ENCODE results near the gene CSTPP1.
A peak's percentile ranks its signal among the peaks of the same experiment; 100 is the strongest.

CSTPP1 gene

DNA sequence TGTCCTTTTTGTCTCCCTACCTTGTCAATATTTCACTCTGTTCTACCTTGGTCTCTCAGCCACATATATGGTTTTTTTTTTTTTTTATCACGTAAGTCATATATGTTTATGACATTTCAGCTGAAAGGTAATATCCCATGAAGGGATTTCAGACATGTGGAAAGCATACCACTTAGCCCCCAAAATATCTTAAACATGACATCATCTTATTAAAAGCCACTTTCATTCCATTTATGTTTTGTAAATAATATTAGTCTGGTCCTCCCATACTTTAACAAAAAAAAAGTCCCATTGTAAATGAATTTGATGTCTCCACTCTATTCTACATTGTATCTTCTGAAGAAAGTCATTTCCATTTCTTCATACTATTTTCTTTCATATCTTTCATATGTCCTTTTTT is 85.4 kb downstream of the CSTPP1 start:
- CTCF ChIA-PET: interaction anchor here (0.8 kb wide), 1 partner anchor 25 kb away, joined by 4 read pairs; no protein-coding TSS in a partner anchor
- H3K36me3 ChIP-seq (ENCODE audit: control insufficient read depth in 4 of 4, insufficient read depth in 4 of 4, low read length in 3 of 4): no peaks in the 10 kb centered on the region
- H3K4me3 ChIP-seq (ENCODE audit: control insufficient read depth in 1 of 7, extremely low read depth in 1 of 7, insufficient read depth in 4 of 7, low read depth in 2 of 7, low read length in 6 of 7): no peak overlapping the region
- WGBS (ENCODE audit: insufficient coverage): no CpG with 5 or more reads among the region's 1 CpG
- no peaks in the 10 kb centered on the region for H3K4me1 ChIP-seq (ENCODE audit: control extremely low read depth in 1 of 4, control insufficient read depth in 4 of 4, insufficient read depth in 4 of 4, low read length in 3 of 4)
- no peak for DNase-seq
- H3K9me3 ChIP-seq (ENCODE audit: control extremely low read depth in 1 of 5, control insufficient read depth in 4 of 5, insufficient read depth in 2 of 5, low read depth in 1 of 5, low read length in 4 of 5): no peaks in the 10 kb centered on the region
- POLR2A ChIA-PET: no interaction called here
- H3K27me3 ChIP-seq (replicated peaks in 2 of 5; ENCODE audit: control insufficient read depth in 4 of 5, insufficient read depth in 5 of 5, low read length in 4 of 5): no peaks in the 10 kb centered on the region
- no peak overlapping the region for H3K27ac ChIP-seq (ENCODE audit: insufficient read depth in 1 of 2, low read depth in 1 of 2, low read length in 2 of 2, poor library complexity in 1 of 2, severe bottlenecking in 2 of 2)

DNA sequence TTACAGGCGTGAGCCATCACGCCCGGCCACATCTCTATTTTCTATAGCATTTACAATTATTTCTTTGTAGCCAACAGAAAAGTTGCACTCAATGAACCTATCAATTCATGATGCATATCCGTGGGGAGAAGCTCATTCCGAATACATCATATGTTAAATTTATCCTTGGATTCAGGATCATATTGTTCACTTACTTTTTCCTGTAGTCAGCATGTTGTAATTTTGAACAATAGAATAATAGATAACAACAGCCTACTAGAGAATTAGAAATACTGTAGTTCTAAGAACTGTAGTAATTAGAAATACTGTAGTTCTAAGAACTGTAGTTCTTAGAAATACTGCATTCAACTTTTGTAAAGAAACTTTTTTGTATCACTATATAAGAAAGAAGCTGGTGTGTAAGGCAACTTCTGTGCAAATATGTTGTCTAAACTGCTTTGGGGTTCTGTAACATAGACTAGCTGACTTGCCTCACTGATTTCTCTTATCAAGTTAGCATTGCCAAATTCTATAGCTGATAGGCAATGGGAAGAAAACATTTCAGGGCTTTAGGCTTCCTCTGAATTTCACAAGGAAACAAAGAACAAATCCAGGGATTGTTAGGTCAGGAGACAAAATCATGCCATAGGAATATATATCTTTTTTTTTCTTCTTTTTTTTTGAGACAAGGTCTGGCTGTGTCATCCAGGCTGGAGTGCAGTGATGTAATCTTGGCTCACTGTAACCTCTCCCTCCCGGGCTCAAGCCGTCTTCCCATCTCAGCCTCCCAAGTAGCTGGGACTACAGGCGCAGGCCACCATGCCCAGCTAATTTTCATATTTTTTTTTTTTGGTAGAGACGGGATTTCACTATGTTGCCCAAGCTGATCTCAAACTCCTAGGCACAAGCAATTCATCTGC is 91.9 kb downstream of the CSTPP1 start:
- 98% methylated on average over 6 of the region's 9 CpGs for WGBS (ENCODE audit: insufficient coverage)
- DNase-seq: no peak
- Histone ChIP-seq H3K9me3 (ENCODE audit: control extremely low read depth in 1 of 5, control insufficient read depth in 4 of 5, insufficient read depth in 2 of 5, low read depth in 1 of 5, low read length in 4 of 5) (no peaks in the 10 kb centered on the region), H3K4me3 (ENCODE audit: control insufficient read depth in 1 of 7, extremely low read depth in 1 of 7, insufficient read depth in 4 of 7, low read depth in 2 of 7, low read length in 6 of 7) (no peak overlapping the region), H3K27me3 (replicated peaks in 2 of 5; ENCODE audit: control insufficient read depth in 4 of 5, insufficient read depth in 5 of 5, low read length in 4 of 5) (no peaks in the 10 kb centered on the region), H3K36me3 (ENCODE audit: control insufficient read depth in 4 of 4, insufficient read depth in 4 of 4, low read length in 3 of 4) (no peaks in the 10 kb centered on the region), H3K4me1 (ENCODE audit: control extremely low read depth in 1 of 4, control insufficient read depth in 4 of 4, insufficient read depth in 4 of 4, low read length in 3 of 4) (peaks cover 0 to 2% (median 0%) of the 10 kb centered on the region in 4 experiments), H3K27ac (ENCODE audit: insufficient read depth in 1 of 2, low read depth in 1 of 2, low read length in 2 of 2, poor library complexity in 1 of 2, severe bottlenecking in 2 of 2) (no peak overlapping the region)
- POLR2A ChIA-PET: no interaction called here
- CTCF ChIA-PET: interaction anchor here (1.1 kb wide), 2 partner anchors 22 to 58 kb away, joined by 3 to 4 read pairs; no protein-coding TSS in a partner anchor

DNA sequence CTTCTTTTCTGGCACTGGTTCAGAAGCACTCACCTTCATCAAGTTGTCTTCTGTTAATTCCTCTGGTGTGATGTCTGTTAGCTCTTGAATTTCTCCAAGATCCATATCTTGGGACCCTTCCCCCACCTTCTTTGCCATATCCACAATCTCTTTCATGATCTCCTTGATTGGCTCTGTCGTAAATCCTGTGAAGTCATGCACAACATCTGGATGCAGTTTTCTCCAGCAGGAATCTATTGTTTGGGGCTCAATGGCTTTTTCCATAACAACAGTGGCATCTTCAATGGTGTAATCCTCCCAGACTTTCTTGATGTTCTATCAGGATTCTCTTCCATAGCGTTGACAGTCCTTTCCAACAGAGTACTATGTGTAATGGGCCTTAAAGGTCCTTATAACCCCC is 96.9 kb downstream of the CSTPP1 start:
- H3K4me1 ChIP-seq (ENCODE audit: control extremely low read depth in 1 of 4, control insufficient read depth in 4 of 4, insufficient read depth in 4 of 4, low read length in 3 of 4): peaks cover 0 to under 1% (median 0%) of the 10 kb centered on the region in 4 experiments
- H3K4me3 ChIP-seq (ENCODE audit: control insufficient read depth in 1 of 7, extremely low read depth in 1 of 7, insufficient read depth in 4 of 7, low read depth in 2 of 7, low read length in 6 of 7): no peak overlapping the region
- DNase-seq: no peak
- H3K36me3 ChIP-seq (ENCODE audit: control insufficient read depth in 4 of 4, insufficient read depth in 4 of 4, low read length in 3 of 4): peaks cover 0 to 2% (median 0%) of the 10 kb centered on the region in 4 experiments
- H3K9me3 ChIP-seq (ENCODE audit: control extremely low read depth in 1 of 5, control insufficient read depth in 4 of 5, insufficient read depth in 2 of 5, low read depth in 1 of 5, low read length in 4 of 5): peaks cover 0 to 3% (median 0%) of the 10 kb centered on the region in 5 experiments
- 100% methylated on average over 2 of the region's 2 CpGs for WGBS (ENCODE audit: insufficient coverage)
- H3K27me3 ChIP-seq (replicated peaks in 2 of 5; ENCODE audit: control insufficient read depth in 4 of 5, insufficient read depth in 5 of 5, low read length in 4 of 5): no peaks in the 10 kb centered on the region
- no peak overlapping the region for H3K27ac ChIP-seq (ENCODE audit: insufficient read depth in 1 of 2, low read depth in 1 of 2, low read length in 2 of 2, poor library complexity in 1 of 2, severe bottlenecking in 2 of 2)
- ChIA-PET POLR2A (no interaction called here), CTCF (no interaction called here)

DNA sequence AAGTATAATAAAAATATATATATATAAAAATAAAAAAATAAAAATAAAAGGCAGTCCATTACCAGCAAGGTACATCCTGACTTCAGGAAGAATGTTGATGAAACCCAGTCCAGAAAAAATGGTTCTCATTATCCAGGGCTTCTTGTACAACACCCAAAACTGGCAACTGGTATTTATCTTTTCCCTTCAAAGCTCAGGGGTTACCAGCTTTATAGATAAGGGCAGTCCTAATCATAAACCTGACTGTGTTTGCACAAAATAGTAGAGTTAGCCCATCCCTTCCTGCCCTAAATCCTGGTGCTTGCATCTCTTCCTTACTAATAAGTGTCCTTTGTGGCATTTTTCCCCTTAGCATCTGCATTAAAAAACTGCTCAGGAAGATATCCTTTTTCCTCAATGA is 97.5 kb downstream of the CSTPP1 start:
- Histone ChIP-seq H3K27me3 (replicated peaks in 2 of 5; ENCODE audit: control insufficient read depth in 4 of 5, insufficient read depth in 5 of 5, low read length in 4 of 5) (no peaks in the 10 kb centered on the region), H3K9me3 (ENCODE audit: control extremely low read depth in 1 of 5, control insufficient read depth in 4 of 5, insufficient read depth in 2 of 5, low read depth in 1 of 5, low read length in 4 of 5) (peaks cover 0 to 3% (median 0%) of the 10 kb centered on the region in 5 experiments), H3K4me3 (ENCODE audit: control insufficient read depth in 1 of 7, extremely low read depth in 1 of 7, insufficient read depth in 4 of 7, low read depth in 2 of 7, low read length in 6 of 7) (no peak overlapping the region), H3K36me3 (ENCODE audit: control insufficient read depth in 4 of 4, insufficient read depth in 4 of 4, low read length in 3 of 4) (peaks cover 0 to 2% (median 0%) of the 10 kb centered on the region in 4 experiments), H3K4me1 (ENCODE audit: control extremely low read depth in 1 of 4, control insufficient read depth in 4 of 4, insufficient read depth in 4 of 4, low read length in 3 of 4) (no peaks in the 10 kb centered on the region), H3K27ac (ENCODE audit: insufficient read depth in 1 of 2, low read depth in 1 of 2, low read length in 2 of 2, poor library complexity in 1 of 2, severe bottlenecking in 2 of 2) (no peak overlapping the region)
- no peak for DNase-seq
- CTCF ChIA-PET: no interaction called here
- POLR2A ChIA-PET: interaction anchor here (0.6 kb wide), 1 partner anchor 23 kb away, joined by 4 read pairs; no protein-coding TSS in a partner anchor

DNA sequence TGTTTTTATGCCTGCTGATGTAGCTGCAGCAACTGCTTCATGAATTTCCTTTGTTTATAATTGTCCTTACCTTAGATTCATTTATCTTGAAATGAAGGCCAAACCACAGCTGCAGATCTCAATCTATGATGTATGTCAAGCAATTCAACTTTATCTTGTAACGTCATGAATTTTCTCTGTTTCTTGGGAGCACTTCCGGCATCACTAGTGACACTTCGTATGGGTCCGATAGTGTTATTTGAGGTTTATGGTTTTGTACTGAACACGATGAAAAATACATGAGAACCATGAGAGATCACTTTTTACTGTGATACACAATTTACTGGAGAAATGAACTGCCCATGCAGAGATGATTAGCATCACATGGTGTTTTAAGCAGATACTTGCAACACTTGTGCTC is 98.5 kb downstream of the CSTPP1 start:
- CTCF ChIA-PET: interaction anchor here (1.0 kb wide), 1 partner anchor 17 kb away, joined by 3 read pairs; no protein-coding TSS in a partner anchor
- Histone ChIP-seq H3K4me1 (ENCODE audit: control extremely low read depth in 1 of 4, control insufficient read depth in 4 of 4, insufficient read depth in 4 of 4, low read length in 3 of 4) (no peaks in the 10 kb centered on the region), H3K27ac (ENCODE audit: insufficient read depth in 1 of 2, low read depth in 1 of 2, low read length in 2 of 2, poor library complexity in 1 of 2, severe bottlenecking in 2 of 2) (no peak overlapping the region), H3K9me3 (ENCODE audit: control extremely low read depth in 1 of 5, control insufficient read depth in 4 of 5, insufficient read depth in 2 of 5, low read depth in 1 of 5, low read length in 4 of 5) (peaks cover 0 to 3% (median 0%) of the 10 kb centered on the region in 5 experiments), H3K36me3 (ENCODE audit: control insufficient read depth in 4 of 4, insufficient read depth in 4 of 4, low read length in 3 of 4) (peaks cover 0 to 2% (median 0%) of the 10 kb centered on the region in 4 experiments), H3K27me3 (replicated peaks in 2 of 5; ENCODE audit: control insufficient read depth in 4 of 5, insufficient read depth in 5 of 5, low read length in 4 of 5) (no peaks in the 10 kb centered on the region), H3K4me3 (ENCODE audit: control insufficient read depth in 1 of 7, extremely low read depth in 1 of 7, insufficient read depth in 4 of 7, low read depth in 2 of 7, low read length in 6 of 7) (no peak overlapping the region)
- WGBS (ENCODE audit: insufficient coverage): 80% methylated on average over 1 of the region's 5 CpGs
- POLR2A ChIA-PET: no interaction called here
- peak; percentile 7 to 36 (median 13) for DNase-seq

DNA sequence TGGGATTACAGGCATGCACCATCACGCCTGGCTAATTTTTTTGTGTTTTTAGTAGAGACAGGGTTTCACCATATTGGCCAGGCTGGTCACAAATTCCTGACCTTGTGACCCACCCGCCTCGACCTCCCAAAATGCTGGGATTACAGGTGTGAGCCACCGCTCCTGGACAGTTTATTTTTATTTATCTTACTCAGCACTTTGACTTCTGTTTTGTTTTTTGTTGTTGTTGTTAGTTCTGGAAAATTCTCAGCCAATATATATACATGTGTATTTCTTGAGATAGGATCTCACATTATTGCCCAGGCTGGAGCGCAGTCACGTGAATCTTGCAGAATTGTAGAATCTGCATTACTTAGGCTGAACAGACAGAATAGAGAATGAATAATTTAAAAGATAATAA is 107.6 kb downstream of the CSTPP1 start:
- DNase-seq: no peak
- no peaks in the 10 kb centered on the region for H3K4me1 ChIP-seq (ENCODE audit: control extremely low read depth in 1 of 4, control insufficient read depth in 4 of 4, insufficient read depth in 4 of 4, low read length in 3 of 4)
- POLR2A ChIA-PET: no interaction called here

DNA sequence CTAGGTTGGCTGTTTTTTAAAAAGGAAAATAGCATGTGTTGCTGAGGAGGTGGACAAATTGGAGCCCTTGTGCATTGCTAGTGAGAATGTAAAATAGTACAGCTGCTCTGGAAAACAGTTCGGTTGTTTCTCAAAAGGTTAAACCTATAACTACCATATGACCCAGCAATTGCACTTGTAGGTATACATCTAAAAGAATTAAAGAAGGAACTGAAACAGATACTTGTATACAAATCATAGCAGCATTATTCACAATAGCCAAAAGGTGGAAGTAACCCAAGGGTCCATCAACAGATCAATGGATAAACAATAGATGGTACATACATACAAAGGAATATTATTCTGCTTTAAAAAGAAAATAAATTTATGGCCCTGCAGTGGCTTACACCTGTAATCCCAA is 111.4 kb downstream of the CSTPP1 start:
- no peak overlapping the region for H3K27ac ChIP-seq (ENCODE audit: insufficient read depth in 1 of 2, low read depth in 1 of 2, low read length in 2 of 2, poor library complexity in 1 of 2, severe bottlenecking in 2 of 2)
- CTCF ChIA-PET: no interaction called here
- H3K36me3 ChIP-seq (ENCODE audit: control insufficient read depth in 4 of 4, insufficient read depth in 4 of 4, low read length in 3 of 4): peaks cover 0 to 1% (median 0%) of the 10 kb centered on the region in 4 experiments
- H3K4me1 ChIP-seq (ENCODE audit: control extremely low read depth in 1 of 4, control insufficient read depth in 4 of 4, insufficient read depth in 4 of 4, low read length in 3 of 4): no peaks in the 10 kb centered on the region
- no peaks in the 10 kb centered on the region for H3K9me3 ChIP-seq (ENCODE audit: control extremely low read depth in 1 of 5, control insufficient read depth in 4 of 5, insufficient read depth in 2 of 5, low read depth in 1 of 5, low read length in 4 of 5)
- no peaks in the 10 kb centered on the region for H3K27me3 ChIP-seq (replicated peaks in 2 of 5; ENCODE audit: control insufficient read depth in 4 of 5, insufficient read depth in 5 of 5, low read length in 4 of 5)
- no CpG with 5 or more reads among the region's 1 CpG for WGBS (ENCODE audit: insufficient coverage)
- DNase-seq: no peak
- POLR2A ChIA-PET: no interaction called here
- H3K4me3 ChIP-seq (ENCODE audit: control insufficient read depth in 1 of 7, extremely low read depth in 1 of 7, insufficient read depth in 4 of 7, low read depth in 2 of 7, low read length in 6 of 7): no peak overlapping the region

More for the DNA sequence above, 107.6 kb downstream of the CSTPP1 start:
- CTCF ChIA-PET: no interaction called here
- 100% methylated on average over 1 of the region's 6 CpGs for WGBS (ENCODE audit: insufficient coverage)
- Histone ChIP-seq H3K36me3 (ENCODE audit: control insufficient read depth in 4 of 4, insufficient read depth in 4 of 4, low read length in 3 of 4) (no peaks in the 10 kb centered on the region), H3K27me3 (replicated peaks in 2 of 5; ENCODE audit: control insufficient read depth in 4 of 5, insufficient read depth in 5 of 5, low read length in 4 of 5) (no peaks in the 10 kb centered on the region), H3K9me3 (ENCODE audit: control extremely low read depth in 1 of 5, control insufficient read depth in 4 of 5, insufficient read depth in 2 of 5, low read depth in 1 of 5, low read length in 4 of 5) (no peaks in the 10 kb centered on the region), H3K27ac (ENCODE audit: insufficient read depth in 1 of 2, low read depth in 1 of 2, low read length in 2 of 2, poor library complexity in 1 of 2, severe bottlenecking in 2 of 2) (no peak overlapping the region), H3K4me3 (ENCODE audit: control insufficient read depth in 1 of 7, extremely low read depth in 1 of 7, insufficient read depth in 4 of 7, low read depth in 2 of 7, low read length in 6 of 7) (no peak overlapping the region)

Measured in common myeloid progenitor, CD34-positive (primary cell).